ENCODE data around the gene OR4C3.

- TF ChIP-seq, protein P1, sequence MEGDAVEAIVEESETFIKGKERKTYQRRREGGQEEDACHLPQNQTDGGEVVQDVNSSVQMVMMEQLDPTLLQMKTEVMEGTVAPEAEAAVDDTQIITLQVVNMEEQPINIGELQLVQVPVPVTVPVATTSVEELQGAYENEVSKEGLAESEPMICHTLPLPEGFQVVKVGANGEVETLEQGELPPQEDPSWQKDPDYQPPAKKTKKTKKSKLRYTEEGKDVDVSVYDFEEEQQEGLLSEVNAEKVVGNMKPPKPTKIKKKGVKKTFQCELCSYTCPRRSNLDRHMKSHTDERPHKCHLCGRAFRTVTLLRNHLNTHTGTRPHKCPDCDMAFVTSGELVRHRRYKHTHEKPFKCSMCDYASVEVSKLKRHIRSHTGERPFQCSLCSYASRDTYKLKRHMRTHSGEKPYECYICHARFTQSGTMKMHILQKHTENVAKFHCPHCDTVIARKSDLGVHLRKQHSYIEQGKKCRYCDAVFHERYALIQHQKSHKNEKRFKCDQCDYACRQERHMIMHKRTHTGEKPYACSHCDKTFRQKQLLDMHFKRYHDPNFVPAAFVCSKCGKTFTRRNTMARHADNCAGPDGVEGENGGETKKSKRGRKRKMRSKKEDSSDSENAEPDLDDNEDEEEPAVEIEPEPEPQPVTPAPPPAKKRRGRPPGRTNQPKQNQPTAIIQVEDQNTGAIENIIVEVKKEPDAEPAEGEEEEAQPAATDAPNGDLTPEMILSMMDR (IDR thresholded peaks at IDR 0.05; ENCODE audit: insufficient read depth, low read depth, low read length) = peak; percentile 80
- no peak for TF ChIP-seq EZH2 (IDR thresholded peaks at IDR 0.05; ENCODE audit: insufficient read depth, low read length)
These were observed 16.8 kb upstream of the OR4C3 start for GRCh38 chr11:48307760-48308386.

Data from astrocyte (in vitro differentiated cells and primary cell).